SK-MEL-5 (cell line): ENCODE measurements around the gene IFITM5. TPM values are rescaled to one million over a fixed set of nuclear protein-coding genes. Genes with fewer than 3 reads are reported as not detected.
A peak's percentile ranks its signal among the peaks of the same experiment; 100 is the strongest.
"Not testable (repeated sequence)": the region's sequence is repeated elsewhere in the genome, so short reads cannot be mapped to it uniquely, and the experiment has no call there.

ENCODE experiments used
- DNase-seq: peaks from one replicate; pipeline ENCODE4 v3.0.0-alpha.2; 2016; ENCODE audit warnings: low read depth, low spot score
- in situ Hi-C: cut with HindIII; loops from 2 replicates; pipeline ENCODE4 v1.10.0; 2016; ENCODE audit warnings: low sequenced_read_pairs, high pct_unique_total_duplicates, low pct_unique_long_range_greater_than_20kb
- total RNA-seq: library from RNA; depleted of rRNA; stranded (reverse); fragments of >200 nt; shearing (Covaris generic); gene quantifications from 2 replicates; pipeline ENCODE4 v1.2.3, GENCODE V29; 2014

The IFITM5 gene
- total RNA-seq, 1 experiment from 2014 or later, result not detected

- DNase-seq, result no peak
- in situ Hi-C loops, result no loop called here
Measured at GRCh38 chr11:315516-315994, 16.2 kb upstream of the IFITM5 start.

- in situ Hi-C loops, result no loop called here
- no peak for DNase-seq
Measured at GRCh38 chr11:315051-315481, 15.7 kb upstream of the IFITM5 start.

- in situ Hi-C loops, DNase-seq: not testable (repeated sequence)
Measured at GRCh38 chr11:314554-314875, 15.2 kb upstream of the IFITM5 start.

GRCh38 chr11:313787-314553, 14.6 kb upstream of the IFITM5 start, which contains the start of gene IFITM1:
Gene IFITM1 (plus strand): TSS chr11:314040. CDS start chr11:314171, 131 bp downstream.
- no peak for DNase-seq
- in situ Hi-C loops, result no loop called here

GRCh38 chr11:313304-313786, 14.0 kb upstream of the IFITM5 start:
- DNase-seq, result no peak
- in situ Hi-C loops, result no loop called here

- DNase-seq, result no peak
- in situ Hi-C loops, result no loop called here
Measured at GRCh38 chr11:312092-312816, 12.9 kb upstream of the IFITM5 start.

GRCh38 chr11:311013-311748, 11.9 kb upstream of the IFITM5 start:
- in situ Hi-C loops, DNase-seq: not testable (repeated sequence)

GRCh38 chr11:309979-310572, 10.8 kb upstream of the IFITM5 start:
- DNase-seq, in situ Hi-C loops: not testable (repeated sequence)

- DNase-seq, in situ Hi-C loops: not testable (repeated sequence)
Measured at GRCh38 chr11:308740-309665, 9.7 kb upstream of the IFITM5 start.

- peak; percentile 38 for DNase-seq
- in situ Hi-C loops, result not testable (repeated sequence)
Measured at GRCh38 chr11:307766-308708, 8.7 kb upstream of the IFITM5 start, which contains the start of gene IFITM2. Gene IFITM2 (plus strand): TSS chr11:307816. CDS start chr11:308193, 377 bp downstream.

- in situ Hi-C loops, result no loop called here
Measured at GRCh38 chr11:306645-307371, 7.5 kb upstream of the IFITM5 start.

GRCh38 chr11:305844-306211, 6.5 kb upstream of the IFITM5 start:
- in situ Hi-C loops, result no loop called here
- no peak for DNase-seq

More at GRCh38 chr11:306645-307371, 7.5 kb upstream of the IFITM5 start:
- DNase-seq, result no peak

GRCh38 chr11:304915-305843, 5.9 kb upstream of the IFITM5 start:
- in situ Hi-C loops, result no loop called here

GRCh38 chr11:304061-304506, 4.8 kb upstream of the IFITM5 start:
- in situ Hi-C loops, result no loop called here
- DNase-seq, result no peak

More at GRCh38 chr11:304915-305843, 5.9 kb upstream of the IFITM5 start:
- DNase-seq, result peak; percentile 73
